ENCODE data around the gene CACNA1A.
"Not testable (repeated sequence)": the region's sequence is repeated elsewhere in the genome, so short reads cannot be mapped to it uniquely, and the experiment has no call there.

Gene CACNA1A

GRCh38 chr19:13506471-13506820, at the start of gene CACNA1A:
CACNA1A (minus strand) TSS chr19:13506479; CDS start chr19:13506224, 255 bp downstream.
- no peak for DNase-seq

DNA sequence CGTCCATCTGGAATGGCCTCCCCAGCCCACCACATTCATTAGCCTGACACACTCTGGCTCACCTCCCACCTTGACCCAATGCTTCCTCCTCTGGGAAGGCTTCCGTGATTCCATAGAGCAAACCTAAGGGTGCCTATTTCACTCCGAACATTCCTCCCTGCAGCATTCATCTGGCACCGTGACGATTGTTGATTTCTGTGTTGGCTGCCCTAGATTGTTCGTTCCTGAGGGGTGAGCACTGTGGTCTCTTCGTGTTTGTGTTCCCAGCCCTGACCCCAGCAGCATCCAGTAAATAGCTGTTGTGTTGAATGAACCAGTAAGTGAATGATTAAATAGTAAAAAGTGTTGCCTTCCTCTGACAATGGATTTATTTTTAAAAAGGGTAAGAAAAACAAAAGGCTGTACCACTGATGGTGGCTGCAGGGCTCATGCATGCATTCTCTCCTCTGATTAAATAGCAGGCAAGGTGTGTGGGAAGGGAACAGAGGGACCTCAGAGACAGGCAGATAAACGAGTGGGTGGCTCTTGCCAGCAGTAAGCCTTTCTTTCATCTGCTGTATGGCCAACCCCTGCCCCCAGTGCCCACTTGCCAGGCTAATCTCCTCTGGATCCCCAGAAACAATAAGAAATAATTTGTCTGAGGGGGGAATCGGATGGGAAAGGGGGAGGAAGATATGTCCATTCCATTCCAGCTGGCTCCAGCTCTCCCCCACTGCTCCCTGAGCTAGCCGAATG, 48.4 kb upstream of the CACNA1A start:
- DNase-seq: no peak

DNA sequence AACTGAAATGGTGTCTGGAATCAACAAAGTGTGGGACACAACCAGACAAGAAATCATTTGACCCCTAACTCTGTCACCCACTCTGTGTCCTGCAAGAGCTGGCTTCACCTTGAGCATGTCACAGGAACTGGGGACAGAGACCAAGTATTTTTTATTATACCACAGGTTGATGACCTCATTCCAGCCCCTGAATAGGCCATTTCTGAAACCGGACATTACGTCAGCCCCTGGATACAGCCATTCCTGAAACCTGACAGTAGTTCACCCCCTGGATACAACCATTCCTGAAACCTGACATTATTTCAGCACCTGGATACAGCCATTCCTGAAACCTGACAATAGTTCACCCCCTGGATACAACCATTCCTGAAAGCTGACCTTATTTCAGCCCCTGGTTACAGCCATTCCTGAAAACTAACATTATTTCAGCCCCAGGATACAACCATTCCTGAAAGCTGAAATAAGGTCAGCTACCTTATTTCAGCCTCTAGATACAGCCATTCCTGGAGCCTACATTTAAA, 47.7 kb upstream of the CACNA1A start:
- DNase-seq: no peak

- DNase-seq: no peak
These were observed 41.9 kb upstream of the CACNA1A start for GRCh38 chr19:13548131-13548530.

- DNase-seq: no peak
These were observed 40.8 kb upstream of the CACNA1A start for GRCh38 chr19:13547102-13547501.

GRCh38 chr19:13544423-13544822, 38.1 kb upstream of the CACNA1A start:
- DNase-seq: no peak

GRCh38 chr19:13541554-13541953, 35.3 kb upstream of the CACNA1A start:
- no peak for DNase-seq

- no peak for DNase-seq
These were observed 33.1 kb upstream of the CACNA1A start for GRCh38 chr19:13539332-13539731.

GRCh38 chr19:13538601-13539253, 32.4 kb upstream of the CACNA1A start:
- DNase-seq: no peak

DNA sequence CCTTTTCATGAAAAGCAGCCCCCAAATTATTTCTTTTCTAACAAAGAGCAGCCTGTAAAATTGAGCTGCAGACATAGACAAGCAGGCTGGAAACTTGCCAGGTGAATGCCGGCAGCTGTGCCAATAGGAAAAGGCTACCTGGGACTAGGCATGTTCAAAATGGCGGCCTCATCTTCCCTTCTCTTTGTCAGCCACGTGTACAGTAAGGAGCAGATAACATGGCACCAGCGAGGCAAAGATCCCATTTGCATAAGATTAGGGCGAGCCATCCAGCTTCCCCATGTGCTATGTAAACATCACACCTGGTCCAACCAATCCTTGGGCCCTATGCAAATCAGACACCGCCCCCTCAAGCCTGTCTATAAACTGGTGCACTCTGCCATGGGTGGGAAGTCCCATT, 31.2 kb upstream of the CACNA1A start:
- DNase-seq: no peak

DNA sequence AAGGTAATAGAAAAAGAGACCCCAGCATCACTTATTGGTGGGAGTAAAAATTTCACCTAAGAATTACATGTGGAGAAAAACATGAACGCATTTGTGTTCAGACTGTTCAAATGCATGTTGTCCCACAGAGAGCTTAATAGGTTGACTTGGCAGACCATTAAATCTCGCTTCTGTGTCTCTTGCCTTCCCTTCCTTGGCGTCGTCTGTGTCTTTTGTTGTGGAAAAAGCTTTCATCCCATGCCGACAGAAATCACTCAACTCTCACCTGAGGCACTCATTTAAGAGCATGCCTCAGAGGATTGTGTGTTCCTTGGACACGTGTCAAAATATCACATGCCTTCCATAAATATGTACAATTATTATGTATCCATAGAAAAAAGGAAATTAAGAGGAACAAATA, 24.4 kb upstream of the CACNA1A start:
- DNase-seq: no peak

GRCh38 chr19:13529721-13530120, 23.4 kb upstream of the CACNA1A start:
- not testable (repeated sequence) for DNase-seq

DNA sequence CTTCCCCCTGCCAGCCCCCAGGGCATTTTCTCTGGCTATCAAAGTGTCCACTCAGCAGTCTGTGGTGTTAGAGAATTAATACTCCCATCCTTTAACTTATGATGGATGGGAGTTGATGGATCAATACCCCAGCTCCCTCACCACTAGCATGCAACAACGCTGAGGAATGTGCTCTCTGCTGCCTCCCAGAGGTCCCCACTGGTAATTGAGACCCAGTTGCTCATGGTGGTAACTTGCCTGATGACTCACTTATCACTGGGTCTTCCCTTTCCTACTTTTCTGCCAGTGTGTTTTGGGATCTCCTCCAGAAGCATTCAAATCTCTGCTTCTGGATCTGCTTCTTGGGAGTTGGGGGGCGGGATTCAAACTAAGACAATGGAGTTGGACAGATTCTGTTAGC, 20.3 kb upstream of the CACNA1A start:
- DNase-seq: peak; percentile 52

DNA sequence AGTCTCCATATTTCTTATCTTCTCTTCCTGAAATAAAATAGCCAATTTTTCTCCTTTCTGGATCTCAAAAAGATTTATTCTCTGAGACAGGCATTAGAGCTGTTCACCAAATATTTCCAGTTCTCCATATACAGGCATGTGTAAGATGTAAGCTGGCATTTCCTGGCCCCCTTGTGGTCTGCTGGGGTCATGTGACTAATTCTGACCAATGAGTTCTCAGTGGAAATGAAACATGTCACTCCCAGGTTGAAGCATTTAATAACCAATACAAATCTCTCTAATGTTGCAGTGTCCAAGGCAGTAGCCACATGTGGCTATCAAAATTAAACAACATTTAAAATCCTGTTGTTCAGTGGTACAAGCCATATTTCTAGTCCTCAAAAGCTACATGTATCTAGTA, 14.8 kb upstream of the CACNA1A start:
- DNase-seq: no peak

- no peak for DNase-seq
These were observed 5.7 kb upstream of the CACNA1A start for GRCh38 chr19:13511947-13512346.

- no peak for DNase-seq
These were observed 853 bp upstream of the CACNA1A start for GRCh38 chr19:13507053-13507611.

GRCh38 chr19:13505761-13506470, 363 bp downstream of the CACNA1A start:
- DNase-seq: peak; percentile 30

- no peak for DNase-seq
These were observed 1.0 kb downstream of the CACNA1A start for GRCh38 chr19:13505164-13505695.

DNA sequence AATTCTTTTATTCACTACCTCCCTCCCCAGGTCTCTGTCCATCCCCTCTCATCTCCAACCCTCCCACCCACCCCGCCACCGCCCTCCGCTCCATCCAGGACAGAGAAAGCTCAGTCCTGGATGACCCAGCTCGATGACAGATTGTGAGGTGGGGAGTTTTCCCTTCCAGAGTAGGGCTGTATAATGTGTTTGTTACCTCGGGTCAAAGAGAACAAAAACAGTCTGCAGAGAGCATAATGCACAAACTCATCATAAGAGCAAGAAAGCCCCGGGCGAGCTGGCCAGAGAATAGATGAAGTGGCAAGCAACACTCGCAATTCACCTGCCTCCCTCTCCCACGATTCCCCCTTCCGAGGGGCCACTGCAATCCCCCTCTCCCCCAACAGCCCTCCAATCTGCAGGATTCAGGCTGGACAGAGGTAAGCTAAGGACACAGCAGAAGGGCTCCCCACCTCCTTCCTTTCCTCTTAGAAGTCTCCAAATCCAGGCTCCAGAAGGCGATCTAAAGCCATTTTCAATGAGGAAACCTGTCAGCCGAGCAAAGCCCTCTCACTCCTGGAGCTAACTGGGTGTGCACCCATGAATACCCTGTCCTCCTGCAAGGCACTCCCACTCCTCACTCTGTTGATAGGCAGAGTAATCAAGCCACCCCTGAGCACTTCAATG, 2.6 kb downstream of the CACNA1A start:
- no peak for DNase-seq

- no peak for DNase-seq
These were observed 4.0 kb downstream of the CACNA1A start for GRCh38 chr19:13502231-13502630.

- no peak for DNase-seq
These were observed 6.6 kb downstream of the CACNA1A start for GRCh38 chr19:13499692-13500091.

DNA sequence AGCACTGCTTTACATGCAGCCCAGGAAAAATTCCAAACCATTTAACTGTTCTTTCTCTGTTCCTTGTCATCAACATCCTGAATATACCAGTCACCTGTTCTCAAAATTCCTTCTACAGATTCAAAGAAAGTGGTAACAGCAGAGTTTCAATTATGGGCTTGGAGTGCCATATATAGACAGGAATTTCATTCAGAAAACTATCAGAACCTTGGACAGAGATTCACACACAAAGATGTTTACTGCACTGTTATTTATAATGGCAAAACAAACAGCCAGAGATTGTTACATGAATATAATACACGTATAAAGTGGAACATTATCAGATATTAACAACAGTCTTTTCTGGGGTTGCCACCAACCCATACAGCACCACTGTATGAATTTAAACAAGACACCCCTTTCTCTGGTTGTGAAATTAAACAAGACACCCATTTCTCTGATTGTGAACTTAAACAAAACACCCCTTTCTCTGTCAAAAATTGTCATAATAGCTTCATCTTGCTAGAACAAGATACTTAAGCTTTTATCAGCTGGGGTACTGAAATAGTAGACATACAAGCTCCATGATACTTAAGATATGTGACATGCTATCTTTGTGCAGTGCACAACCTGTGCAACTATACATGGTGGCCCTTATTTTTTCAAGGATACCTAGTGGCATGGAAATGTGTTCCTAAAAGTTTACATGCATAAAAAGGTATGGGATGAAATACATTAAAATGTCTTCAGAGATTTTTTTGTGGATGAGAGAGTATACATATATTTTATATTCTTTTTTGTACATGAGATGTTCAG, 12.6 kb downstream of the CACNA1A start:
- no peak for DNase-seq

Data from stimulated activated CD8-positive, alpha-beta memory T cell treated with anti-CD3 and anti-CD28 coated beads, Interleukin-4, amount 100 ng/mL, for 48 hours (primary cell).